Placental pericyte (primary cell): ENCODE data around the gene C15orf62. TPM values are rescaled to one million over a fixed set of nuclear protein-coding genes. Genes with fewer than 3 reads are reported as not detected.

Experiments
- small RNA-seq: library from RNA; depleted of rRNA; stranded (forward); fragments of <200 nt; gene quantifications from one replicate; pipeline ENCODE3, GENCODE V24; 2012; ENCODE audit warnings: low replicate concordance
- total RNA-seq: library from RNA; depleted of rRNA; stranded (reverse); fragments of >200 nt; gene quantifications from 2 replicates; pipeline ENCODE4 v1.2.3, GENCODE V29; 2012

C15orf62 gene, protein sequence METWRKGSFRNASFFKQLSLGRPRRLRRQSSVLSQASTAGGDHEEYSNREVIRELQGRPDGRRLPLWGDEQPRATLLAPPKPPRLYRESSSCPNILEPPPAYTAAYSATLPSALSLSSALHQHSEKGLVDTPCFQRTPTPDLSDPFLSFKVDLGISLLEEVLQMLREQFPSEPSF
- total RNA-seq: not detected in 2 replicates

GRCh38 chr15:40769274-40770146 is at the start of gene C15orf62:
Gene C15orf62, plus strand, starts transcription at chr15:40769980. Its CDS starts 516 bp downstream, at chr15:40770496.

DNA sequence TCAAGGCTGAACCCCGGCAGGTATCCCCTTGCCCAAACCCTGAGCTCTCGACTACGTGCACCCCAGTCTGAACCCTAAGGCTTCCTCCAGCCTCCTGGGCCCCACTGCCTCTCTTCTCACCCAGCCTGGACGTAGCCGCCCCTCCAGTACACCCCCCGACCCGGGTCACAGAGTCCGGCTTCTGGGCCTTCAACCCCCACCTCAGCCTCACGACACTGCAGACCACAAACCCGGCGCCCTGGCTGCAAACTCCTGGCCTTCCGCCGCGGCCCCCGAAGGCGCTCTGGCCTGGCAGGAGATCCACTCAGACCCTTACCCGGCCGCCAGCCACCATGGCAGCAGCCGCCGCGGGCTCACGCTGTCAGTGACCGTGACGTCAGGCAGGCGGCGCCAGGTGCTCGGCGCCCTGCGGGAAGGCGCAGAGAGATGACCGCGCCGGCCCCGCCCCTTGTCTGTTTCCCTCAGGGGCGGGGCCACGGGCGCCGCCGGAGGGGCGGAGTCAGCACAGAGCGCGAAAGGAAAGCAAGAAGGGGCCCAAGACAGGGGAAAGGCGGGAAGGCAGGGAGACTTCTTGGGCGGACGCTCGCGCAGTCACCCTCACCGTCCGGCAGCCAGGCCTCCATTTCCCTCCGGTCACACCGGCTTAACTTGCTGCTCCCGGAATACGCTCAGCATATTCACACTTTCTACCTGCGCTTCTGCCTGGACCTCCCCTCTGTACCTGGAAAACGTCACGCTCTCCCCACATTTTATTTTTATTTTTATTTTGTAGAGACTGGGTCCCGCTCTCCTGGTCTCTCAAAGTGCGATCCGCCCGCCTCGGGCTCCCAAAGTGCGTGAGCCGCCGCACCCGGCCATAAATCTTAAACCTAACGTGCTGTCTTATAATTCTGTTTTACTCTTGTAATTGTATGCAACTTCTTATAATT is 14.6 kb upstream of the C15orf62 start, which contains the start of gene RMDN3:
Gene RMDN3 (minus strand): TSS at position 372 of the 929 bp plus-strand sequence. CDS start 471 bp downstream, outside the sequence.

DNA sequence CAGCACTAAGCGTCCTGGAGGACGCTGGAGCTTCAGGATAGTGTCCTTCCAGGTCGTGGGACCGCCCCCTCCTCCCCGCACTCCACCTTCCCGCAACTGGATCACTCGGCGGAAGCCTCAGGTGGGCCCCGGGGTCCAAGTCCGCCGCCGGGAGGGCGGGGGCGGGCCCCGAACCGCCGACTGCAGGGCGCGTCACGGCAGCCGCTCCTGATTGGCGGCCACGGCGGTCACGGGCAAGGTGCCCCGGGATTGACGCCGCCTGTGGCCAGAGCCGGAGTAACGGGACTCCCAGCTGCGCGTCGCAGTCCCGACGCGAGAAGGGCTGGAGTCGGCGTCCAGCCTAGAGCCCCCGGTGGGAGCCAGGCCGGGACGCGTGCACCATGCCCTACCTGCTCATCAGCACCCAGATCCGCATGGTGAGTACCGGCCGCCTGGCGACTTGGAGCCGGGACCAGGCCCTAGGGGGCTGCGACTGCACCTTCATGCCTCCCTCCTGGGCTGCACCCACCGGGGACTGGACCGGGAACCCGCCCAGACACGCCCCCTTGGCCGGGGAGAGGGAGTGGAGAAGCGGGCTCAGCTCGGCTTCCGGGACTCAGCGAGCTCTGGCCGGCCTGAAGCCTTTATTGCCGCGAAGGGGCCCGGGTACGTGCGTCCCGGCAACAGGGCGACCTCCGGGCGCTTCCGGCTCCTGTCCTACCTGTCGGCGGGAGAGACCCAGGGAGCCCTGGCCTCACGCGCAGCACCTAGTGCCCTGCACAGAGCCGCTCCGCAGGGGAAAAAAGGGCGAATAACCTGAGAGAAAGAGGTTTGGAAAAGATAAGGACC is 5.8 kb upstream of the C15orf62 start, which contains the start of gene GCHFR:
Gene GCHFR (plus strand): TSS at position 268 of the 828 bp plus-strand sequence. CDS start 113 bp downstream, at position 381.

GRCh38 chr15:40807028-40807887 is 37.5 kb downstream of the C15orf62 start, which contains the start of the genes DNAJC17 and ZFYVE19:
Gene DNAJC17, minus strand, starts transcription at chr15:40807473. Its CDS starts 27 bp downstream, at chr15:40807446.
Gene ZFYVE19, plus strand, starts transcription at chr15:40807089. Its CDS starts 501 bp downstream, at chr15:40807590.

Small RNA genes lying within 50 kb of the gene (small RNA-seq; reads per million reads assigned to genes)
- gene SUMO2P15: not detected

Other genes starting within 250 kb of the C15orf62 start
- 12.0 and 15.0 TPM in 2 replicates for gene CCDC32, start 204.9 kb upstream of the C15orf62 start, total RNA-seq
- 11.4 and 15.6 TPM in 2 replicates for gene RPUSD2, start 200.7 kb upstream of the C15orf62 start, total RNA-seq
- gene KNL1, start 175.7 kb upstream of the C15orf62 start, total RNA-seq: 1.1 and 63.7 TPM in 2 replicates
- 2.0 and 10.7 TPM in 2 replicates for gene RAD51, start 74.8 kb upstream of the C15orf62 start, total RNA-seq
- 24.2 and 36.3 TPM in 2 replicates for gene RMDN3, start 14.7 kb upstream of the C15orf62 start, total RNA-seq
- gene GCHFR, start 5.9 kb upstream of the C15orf62 start, total RNA-seq: 1.0 and 3.3 TPM in 2 replicates
- gene ZFYVE19, start 37.1 kb downstream of the C15orf62 start, total RNA-seq: 20.6 and 25.6 TPM in 2 replicates
- 13.6 and 17.2 TPM in 2 replicates for gene DNAJC17, start 37.5 kb downstream of the C15orf62 start, total RNA-seq
- gene PPP1R14D, start 58.7 kb downstream of the C15orf62 start, total RNA-seq: not detected in 2 replicates
- gene SPINT1, start 74.1 kb downstream of the C15orf62 start, total RNA-seq: 0.44 and 1.3 TPM in 2 replicates
- gene RHOV, start 104.3 kb downstream of the C15orf62 start, total RNA-seq: not detected in 2 replicates
- 56.7 and 78.3 TPM in 2 replicates for gene VPS18, start 124.5 kb downstream of the C15orf62 start, total RNA-seq
- gene DLL4, start 159.4 kb downstream of the C15orf62 start, total RNA-seq: 9.4 and 53.4 TPM in 2 replicates
- 57.3 and 143 TPM in 2 replicates for gene CHAC1, start 183.5 kb downstream of the C15orf62 start, total RNA-seq